Keratinocyte (primary cell): ENCODE data around the gene ARHGEF18.

Experiments
- CTCF ChIP-seq, 3 experiments: IDR thresholded peaks in 1 of 3; conservative IDR thresholded peaks in 1 of 3; optimal IDR thresholded peaks in 1 of 3; 2 replicates in 2 of 3; 3 replicates in 1 of 3; pipeline versions ENCODE3 to v1.5.1; 2011; ENCODE audit warnings: low read length in 3 of 3, mild to moderate bottlenecking in 3 of 3, moderate library complexity in 2 of 3, control low read depth in 1 of 3, inconsistent platforms in 1 of 3; ENCODE audit not compliant: insufficient read depth in 2 of 3; ENCODE audit errors: extremely low read depth in 1 of 3
- EZH2 ChIP-seq: IDR thresholded peaks from one replicate; pipeline ENCODE4 v1.6.1; 2012; ENCODE audit warnings: inconsistent platforms, mild to moderate bottlenecking, low read length, moderate library complexity

DNA sequence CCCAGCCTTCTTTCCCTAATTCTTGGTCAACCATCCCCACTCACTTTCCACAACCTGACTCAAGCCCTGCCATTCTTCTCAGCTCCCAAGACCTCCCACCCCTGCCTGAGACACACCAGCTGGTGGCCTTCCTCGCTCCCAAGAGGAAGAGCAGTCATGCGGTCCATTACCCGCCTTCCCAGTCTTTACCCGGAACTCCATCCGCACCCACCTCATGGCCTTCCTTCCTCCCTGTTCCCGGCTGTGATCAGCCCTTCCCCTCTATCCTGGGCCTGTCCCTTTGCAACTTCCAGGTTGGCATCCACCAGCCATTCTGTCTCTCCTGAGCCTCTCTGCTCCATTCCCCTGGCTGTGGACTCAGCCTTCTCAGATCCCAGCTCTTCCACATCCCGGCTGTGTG is 35.9 kb upstream of the ARHGEF18 start:
- TF ChIP-seq CTCF (optimal IDR thresholded peaks at IDR 0.05 in 1 of 3, IDR thresholded peaks at IDR 0.05 in 1 of 3, conservative IDR thresholded peaks at IDR 0.05 in 1 of 3; ENCODE audit: extremely low read depth in 1 of 3, insufficient read depth in 2 of 3, low read length in 3 of 3) (no peak), EZH2 (no peak)
